ENCODE results near the gene PHYHIPL.

- no peak for TF ChIP-seq EZH2 (IDR thresholded peaks at IDR 0.05; ENCODE audit: low read length, missing control alignments)
- TF ChIP-seq CTCF (conservative IDR thresholded peaks at IDR 0.05 in 1 of 2, IDR thresholded peaks at IDR 0.05 in 1 of 2; ENCODE audit: low read depth in 1 of 2, low read length in 2 of 2): no peak
These were observed 35.9 kb downstream of the PHYHIPL start for GRCh38 chr10:59212301-59212798.

Measured in fibroblast of lung (primary cell).